Astrocyte (in vitro differentiated cells and primary cell): ENCODE measurements around the gene C14orf119. TPM values are rescaled to one million over a fixed set of nuclear protein-coding genes. Genes with fewer than 3 reads are reported as not detected.
A peak's percentile ranks its signal among the peaks of the same experiment; 100 is the strongest.

Experiments
- DNase-seq: peaks from one replicate; pipeline ENCODE4 v3.0.0-alpha.2; 2010; ENCODE audit warnings: low read depth
- FAIRE-seq: peaks from 2 replicates; lab custom pipeline; 2011; peaks lifted over from hg19 to GRCh38; lab: Jason Lieb, UNC
- H2AFZ ChIP-seq: 2 replicates; pipeline ENCODE4 v1.6.0; 2012; ENCODE audit warnings: low read depth, low read length, inconsistent platforms
- H3K27ac ChIP-seq: 2 replicates; pipeline ENCODE4 v1.5.1; 2011; ENCODE audit warnings: low read depth, low read length, inconsistent platforms
- H3K27me3 ChIP-seq: 2 replicates; pipeline ENCODE4 v1.6.0; 2011; ENCODE audit warnings: low read length, inconsistent platforms; ENCODE audit not compliant: insufficient read depth
- H3K36me3 ChIP-seq: 2 replicates; pipeline ENCODE4 v1.5.1; 2011; ENCODE audit warnings: low read length, inconsistent platforms; ENCODE audit not compliant: insufficient read depth
- H3K4me1 ChIP-seq: 2 replicates; pipeline ENCODE4 v1.5.1; 2011; ENCODE audit warnings: low read length, inconsistent platforms; ENCODE audit not compliant: insufficient read depth
- H3K4me2 ChIP-seq: 2 replicates; pipeline ENCODE4 v1.6.0; 2012; ENCODE audit warnings: low read length, inconsistent platforms
- H3K4me3 ChIP-seq: 2 replicates; pipeline ENCODE4 v1.5.1; 2011; ENCODE audit warnings: low read depth, mild to moderate bottlenecking, low read length, inconsistent platforms; ENCODE audit not compliant: insufficient read depth
- H3K79me2 ChIP-seq: 2 replicates; pipeline ENCODE4 v1.6.0; 2012; ENCODE audit warnings: mild to moderate bottlenecking, low read length, inconsistent platforms; ENCODE audit not compliant: insufficient read depth
- H3K9ac ChIP-seq: 2 replicates; pipeline ENCODE4 v1.6.0; 2012; ENCODE audit warnings: mild to moderate bottlenecking, low read length, inconsistent platforms
- H3K9me3 ChIP-seq: 2 replicates; pipeline ENCODE4 v1.5.1; 2012; ENCODE audit warnings: low read depth, mild to moderate bottlenecking, low read length, inconsistent platforms; ENCODE audit not compliant: insufficient read depth
- H4K20me1 ChIP-seq: 2 replicates; pipeline ENCODE4 v1.6.0; 2012; ENCODE audit warnings: low read length, inconsistent platforms; ENCODE audit not compliant: insufficient read depth
- H3K27ac Mint-ChIP-seq: one replicate; pipeline ENCODE4 v1.8.0; 2021; ENCODE audit warnings: mild to moderate bottlenecking, mixed read lengths; ENCODE audit not compliant: unreplicated experiment
- H3K27me3 Mint-ChIP-seq: one replicate; pipeline ENCODE4 v1.8.0; 2021; ENCODE audit warnings: low read depth, mixed read lengths; ENCODE audit not compliant: unreplicated experiment
- H3K36me3 Mint-ChIP-seq: one replicate; pipeline ENCODE4 v1.8.0; 2021; ENCODE audit warnings: low read depth, mixed read lengths; ENCODE audit not compliant: unreplicated experiment
- H3K4me1 Mint-ChIP-seq: one replicate; pipeline ENCODE4 v1.8.0; 2021; ENCODE audit warnings: low read depth, mixed read lengths; ENCODE audit not compliant: unreplicated experiment
- H3K4me3 Mint-ChIP-seq: one replicate; pipeline ENCODE4 v1.8.0; 2021; ENCODE audit warnings: mild to moderate bottlenecking, moderate library complexity, mixed read lengths; ENCODE audit not compliant: unreplicated experiment
- H3K9me3 Mint-ChIP-seq: one replicate; pipeline ENCODE4 v1.8.0; 2021; ENCODE audit warnings: mild to moderate bottlenecking, mixed read lengths; ENCODE audit not compliant: unreplicated experiment
- CTCF ChIP-seq: IDR thresholded peaks from 2 replicates; pipeline ENCODE4 v1.5.1; 2011; ENCODE audit warnings: low read depth, mild to moderate bottlenecking, inconsistent platforms, low read length, moderate library complexity; ENCODE audit not compliant: insufficient read depth
- EZH2 ChIP-seq: IDR thresholded peaks from 2 replicates; pipeline ENCODE4 v1.6.1; 2012; ENCODE audit warnings: mild to moderate bottlenecking, low read length, inconsistent platforms; ENCODE audit not compliant: insufficient read depth
- total RNA-seq: library from RNA; stranded (reverse); gene quantifications from 2 replicates; pipeline ENCODE4 v1.2.1, GENCODE V29; 2021

Gene C14orf119
- total RNA-seq, 1 donor from 2014 or later: 83.9 TPM

- no peaks in the 10 kb centered on the region for H3K27me3 ChIP-seq
- peaks cover 23% of the 10 kb centered on the region for H4K20me1 ChIP-seq
- no peak overlapping the region for H3K4me2 ChIP-seq
- H3K4me3 ChIP-seq: no peak overlapping the region
- H3K36me3 ChIP-seq: peaks cover 7% of the 10 kb centered on the region
- Mint-ChIP-seq H3K36me3 (peaks cover 11% of the 10 kb centered on the region), H3K27me3 (no peaks in the 10 kb centered on the region), H3K27ac (no peak overlapping the region), H3K4me3 (no peak overlapping the region), H3K4me1 (peaks cover 17% of the 10 kb centered on the region), H3K9me3 (no peaks in the 10 kb centered on the region)
- FAIRE-seq: no peak
- H3K9me3 ChIP-seq: no peaks in the 10 kb centered on the region
- no peak overlapping the region for H2AFZ ChIP-seq
- H3K9ac ChIP-seq: no peak overlapping the region
- TF ChIP-seq EZH2: no peak
- TF ChIP-seq CTCF: no peak
- H3K79me2 ChIP-seq: no peaks in the 10 kb centered on the region
- H3K4me1 ChIP-seq: peaks cover 19% of the 10 kb centered on the region
- no peak overlapping the region for H3K27ac ChIP-seq
- DNase-seq: no peak
Measured at GRCh38 chr14:23054000-23054811, 41.1 kb upstream of the C14orf119 start.

GRCh38 chr14:23055147-23055550 is 40.2 kb upstream of the C14orf119 start:
- DNase-seq (no peak), FAIRE-seq (no peak)
- Histone ChIP-seq H3K9me3 (no peaks in the 10 kb centered on the region), H3K4me2 (no peak overlapping the region), H3K4me3 (no peak overlapping the region), H3K27me3 (no peaks in the 10 kb centered on the region), H3K79me2 (no peaks in the 10 kb centered on the region), H3K27ac (no peak overlapping the region), H4K20me1 (peaks cover 27% of the 10 kb centered on the region), H2AFZ (no peak overlapping the region), H3K9ac (no peak overlapping the region), H3K36me3 (peaks cover 10% of the 10 kb centered on the region), H3K4me1 (peaks cover 19% of the 10 kb centered on the region)
- H3K4me3 Mint-ChIP-seq: no peak overlapping the region
- peaks cover 17% of the 10 kb centered on the region for H3K4me1 Mint-ChIP-seq
- H3K27ac Mint-ChIP-seq: no peak overlapping the region
- TF ChIP-seq EZH2: no peak
- TF ChIP-seq CTCF: no peak
- peaks cover 8% of the 10 kb centered on the region for H3K36me3 Mint-ChIP-seq
- H3K27me3 Mint-ChIP-seq: no peaks in the 10 kb centered on the region
- H3K9me3 Mint-ChIP-seq: no peaks in the 10 kb centered on the region

- H3K4me1 ChIP-seq: peaks cover 19% of the 10 kb centered on the region
- H3K36me3 Mint-ChIP-seq: peaks cover 8% of the 10 kb centered on the region
- H3K27me3 ChIP-seq: no peaks in the 10 kb centered on the region
- FAIRE-seq: no peak
- no peak for DNase-seq
- peak overlapping the region; percentile 85 for H3K4me3 Mint-ChIP-seq
- H3K4me3 ChIP-seq: no peak overlapping the region
- peaks cover 27% of the 10 kb centered on the region for H4K20me1 ChIP-seq
- peaks cover 19% of the 10 kb centered on the region for H3K4me1 Mint-ChIP-seq
- H3K79me2 ChIP-seq: peaks cover 2% of the 10 kb centered on the region
- H3K36me3 ChIP-seq: peaks cover 16% of the 10 kb centered on the region
- H3K27me3 Mint-ChIP-seq: no peaks in the 10 kb centered on the region
- peak overlapping the region; percentile 99 for H3K4me2 ChIP-seq
- no peaks in the 10 kb centered on the region for H3K9me3 Mint-ChIP-seq
- H2AFZ ChIP-seq: no peak overlapping the region
- H3K9me3 ChIP-seq: no peaks in the 10 kb centered on the region
- peak overlapping the region; percentile 34 for H3K27ac Mint-ChIP-seq
- no peak overlapping the region for H3K27ac ChIP-seq
- TF ChIP-seq EZH2 (no peak), CTCF (no peak)
- no peak overlapping the region for H3K9ac ChIP-seq
Measured at GRCh38 chr14:23055621-23056144, 39.6 kb upstream of the C14orf119 start.
